Fibroblast of mammary gland (primary cell): ENCODE results near the gene MOXD1.

Experiments used
- DNase-seq: peaks from one replicate; pipeline ENCODE4 v3.0.0-alpha.2; 2010; ENCODE audit warnings: low read depth
- H3K4me3 ChIP-seq: 2 replicates; pipeline ENCODE4 v1.5.1; 2011; ENCODE audit warnings: low read depth, mild to moderate bottlenecking, low read length, moderate library complexity; ENCODE audit not compliant: control insufficient read depth
- CTCF ChIP-seq: conservative IDR thresholded peaks from 2 replicates; pipeline ENCODE4 v1.5.1; 2011; ENCODE audit warnings: low read depth, low read length, inconsistent platforms; ENCODE audit not compliant: control insufficient read depth, insufficient read depth

MOXD1 gene

GRCh38 chr6:132265451-132266097 lies 135.7 kb downstream of the MOXD1 start:
- TF ChIP-seq CTCF, result no peak
- DNase-seq, result no peak
- H3K4me3 ChIP-seq, result no peak overlapping the region

- no peak overlapping the region for H3K4me3 ChIP-seq
- TF ChIP-seq CTCF, result no peak
- DNase-seq, result no peak
Measured at GRCh38 chr6:132264021-132264500, 137.2 kb downstream of the MOXD1 start.

- no peak overlapping the region for H3K4me3 ChIP-seq
- TF ChIP-seq CTCF, result no peak
- peak; percentile 36 for DNase-seq
Measured at GRCh38 chr6:132261354-132261753, 139.9 kb downstream of the MOXD1 start.

GRCh38 chr6:132259070-132259469 lies 142.2 kb downstream of the MOXD1 start:
- peak; percentile 53 for DNase-seq
- TF ChIP-seq CTCF, result peak; percentile 47
- no peak overlapping the region for H3K4me3 ChIP-seq

- no peak for DNase-seq
- H3K4me3 ChIP-seq, result no peak overlapping the region
- TF ChIP-seq CTCF, result no peak
Measured at GRCh38 chr6:132257561-132257960, 143.7 kb downstream of the MOXD1 start.

- no peak for TF ChIP-seq CTCF
- H3K4me3 ChIP-seq, result no peak overlapping the region
- DNase-seq, result no peak
Measured at GRCh38 chr6:132256457-132256856, 144.8 kb downstream of the MOXD1 start.

- H3K4me3 ChIP-seq, result no peak overlapping the region
- TF ChIP-seq CTCF, result no peak
- DNase-seq, result no peak
Measured at GRCh38 chr6:132253906-132254305, 147.4 kb downstream of the MOXD1 start.
